GM18519 (cell line): ENCODE measurements around the gene TMEM185B.
A peak's percentile ranks its signal among the peaks of the same experiment; 100 is the strongest.

Experiments used
- ATAC-seq: cut with Tn5 transposase; IDR thresholded peaks from one replicate; pipeline ENCODE4 v1.9.1; 2021; ENCODE audit warnings: mild to moderate bottlenecking, moderate library complexity; ENCODE audit not compliant: unreplicated experiment, low FRiP score

TMEM185B gene

DNA sequence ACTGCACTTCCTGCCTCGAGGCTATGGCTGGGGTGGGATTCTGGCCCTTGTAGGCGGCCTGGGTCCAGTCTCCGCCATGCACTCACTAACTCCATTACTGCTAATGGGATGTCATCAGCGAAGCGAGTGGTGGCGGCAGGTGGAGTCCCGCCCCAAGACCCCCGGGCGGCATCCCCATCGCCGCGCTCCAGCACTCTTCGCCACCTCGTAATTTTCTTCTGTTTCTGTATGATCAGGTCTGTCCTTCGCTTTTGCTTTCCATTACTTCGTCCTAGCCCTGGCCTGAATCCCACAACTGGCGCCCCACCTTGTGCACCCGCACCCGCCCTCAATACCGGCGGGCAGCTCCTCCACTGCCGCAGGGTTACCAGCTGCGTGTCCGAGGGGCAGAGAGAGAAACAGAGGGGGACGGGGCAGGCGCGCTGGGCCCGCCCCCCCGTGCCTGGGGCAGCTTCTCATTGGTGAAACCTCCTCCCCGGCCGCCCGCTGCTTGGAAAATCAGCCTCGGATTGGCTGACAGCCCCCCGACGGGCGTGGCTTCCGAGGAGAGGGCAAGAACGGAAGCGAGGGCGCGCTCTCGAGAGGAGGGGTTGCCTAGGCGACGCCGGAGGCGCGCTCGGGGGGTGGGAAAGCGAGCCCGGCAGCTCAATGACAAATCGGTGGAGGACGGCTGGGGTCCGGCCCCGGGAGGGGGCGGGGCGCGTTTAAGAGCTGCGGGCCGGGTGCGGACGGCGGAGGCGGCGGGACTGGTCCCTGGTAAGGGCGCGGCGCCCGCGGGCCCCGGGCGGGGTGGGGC is 29.2 kb upstream of the TMEM185B start, which contains the start of gene RALB:
TSS of gene RALB (plus strand) at position 628 of the 796 bp plus-strand sequence. CDS start 25,813 bp downstream, outside the sequence.
- peak; percentile 85 for ATAC-seq

DNA sequence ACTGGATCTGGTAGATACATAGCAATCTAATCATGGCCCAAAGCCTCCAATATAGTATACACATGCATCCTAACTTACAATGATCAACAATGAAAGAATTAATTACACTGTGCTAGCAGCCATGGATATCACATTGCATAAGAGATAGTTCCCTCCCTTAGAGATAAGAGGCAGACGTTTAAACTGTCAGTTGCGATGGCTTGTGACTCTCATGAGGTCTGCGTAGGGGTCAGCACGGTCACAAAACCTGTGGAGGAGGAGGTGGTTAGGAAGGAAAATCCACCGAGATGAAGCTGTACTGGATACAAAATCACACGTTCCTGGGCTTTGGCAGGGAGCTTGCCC is 28.7 kb upstream of the TMEM185B start:
- ATAC-seq, result no peak

DNA sequence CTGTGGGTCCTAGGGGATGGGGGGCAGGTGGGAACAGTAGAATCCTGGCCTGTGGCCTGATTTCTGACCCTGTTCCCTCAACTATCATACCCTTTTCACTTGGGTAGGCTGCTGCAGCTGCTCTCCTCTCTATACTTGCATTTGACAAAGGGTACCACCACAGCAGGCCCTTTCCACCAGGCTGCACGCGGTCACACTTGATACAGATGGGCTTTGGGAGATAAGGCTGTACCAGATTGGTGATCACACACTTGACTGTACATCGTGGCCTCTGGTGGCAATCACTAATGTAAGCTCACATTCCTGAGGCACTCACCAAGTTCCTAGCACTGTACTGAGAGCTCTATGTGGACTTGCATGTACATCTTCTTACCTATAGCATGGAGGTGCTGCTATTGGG is 27.9 kb upstream of the TMEM185B start:
- no peak for ATAC-seq

DNA sequence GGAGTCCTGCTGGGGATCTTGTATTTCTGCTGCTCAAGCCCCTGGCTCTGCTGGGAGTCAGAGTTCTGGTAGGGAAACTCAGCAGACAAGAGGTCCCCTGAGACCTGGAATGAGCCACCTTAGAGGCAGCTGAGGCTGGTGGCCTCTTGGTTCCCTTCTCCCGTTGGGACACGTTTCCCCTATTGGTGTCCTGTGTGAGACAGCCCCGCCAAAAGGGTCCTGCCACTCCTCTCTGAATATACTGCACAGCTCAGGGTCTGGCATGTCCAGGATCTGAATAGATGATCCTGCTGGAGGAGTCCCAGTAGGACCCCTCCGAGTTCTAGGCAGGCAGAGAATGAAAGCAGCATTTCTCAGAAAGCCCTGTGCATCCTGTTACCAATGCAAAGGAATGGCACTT is 27.4 kb upstream of the TMEM185B start:
- no peak for ATAC-seq

DNA sequence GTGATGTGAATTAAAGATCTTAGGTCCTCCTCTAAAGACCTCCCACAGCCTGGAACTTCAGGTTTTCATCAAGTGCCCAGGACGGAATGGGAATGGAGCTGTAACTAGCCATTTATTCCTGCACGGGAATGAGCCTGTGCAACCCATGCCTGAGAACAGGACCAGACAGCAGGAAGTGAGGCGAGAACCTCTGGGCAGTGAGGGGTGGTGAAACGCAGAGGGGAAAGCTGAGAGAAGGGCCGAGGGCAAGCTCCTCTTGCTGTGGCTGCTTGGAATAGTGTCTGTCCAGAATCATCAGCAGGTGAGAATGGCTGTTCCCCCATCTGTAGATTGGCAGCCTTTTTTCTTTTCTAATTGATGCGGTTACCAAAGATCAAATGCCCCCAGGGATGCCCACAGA is 24.7 kb upstream of the TMEM185B start:
- ATAC-seq, result no peak

DNA sequence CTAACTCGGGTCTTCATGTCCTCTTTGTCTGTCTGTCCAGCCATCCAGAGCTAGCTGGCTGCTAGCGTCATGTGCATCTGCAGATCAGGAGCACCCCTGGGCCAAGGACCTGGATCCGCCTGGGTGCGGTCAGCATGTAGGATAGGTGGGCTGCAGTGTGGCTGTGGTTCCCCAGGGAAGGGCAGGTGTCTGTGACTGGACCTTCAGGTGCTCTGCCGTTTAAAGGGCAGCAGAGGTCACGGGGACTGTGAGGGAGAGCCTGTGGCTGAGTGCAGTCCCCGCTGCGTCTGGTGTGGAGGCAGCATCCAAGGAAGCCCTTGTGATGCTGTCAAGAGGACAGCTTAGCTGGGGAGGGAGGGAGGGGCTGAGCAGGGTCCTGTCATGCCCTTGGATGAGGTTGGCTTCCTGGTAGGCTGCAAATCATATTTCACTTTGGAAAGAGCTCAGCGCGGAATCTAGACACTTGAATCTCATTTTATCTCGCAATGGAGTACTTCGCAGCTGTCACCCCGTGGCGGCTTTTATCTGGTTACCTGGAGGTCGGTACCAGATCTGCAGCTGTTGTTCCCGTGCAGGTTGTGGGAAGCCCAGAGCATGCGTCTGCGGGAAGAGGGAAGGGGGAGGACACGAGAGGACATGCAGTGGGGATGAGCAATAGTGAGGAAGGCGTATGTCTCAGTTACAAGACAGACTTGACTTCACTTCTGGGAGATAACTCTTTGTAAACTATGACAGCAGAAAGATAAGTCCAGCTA is 23.5 kb upstream of the TMEM185B start:
- no peak for ATAC-seq

DNA sequence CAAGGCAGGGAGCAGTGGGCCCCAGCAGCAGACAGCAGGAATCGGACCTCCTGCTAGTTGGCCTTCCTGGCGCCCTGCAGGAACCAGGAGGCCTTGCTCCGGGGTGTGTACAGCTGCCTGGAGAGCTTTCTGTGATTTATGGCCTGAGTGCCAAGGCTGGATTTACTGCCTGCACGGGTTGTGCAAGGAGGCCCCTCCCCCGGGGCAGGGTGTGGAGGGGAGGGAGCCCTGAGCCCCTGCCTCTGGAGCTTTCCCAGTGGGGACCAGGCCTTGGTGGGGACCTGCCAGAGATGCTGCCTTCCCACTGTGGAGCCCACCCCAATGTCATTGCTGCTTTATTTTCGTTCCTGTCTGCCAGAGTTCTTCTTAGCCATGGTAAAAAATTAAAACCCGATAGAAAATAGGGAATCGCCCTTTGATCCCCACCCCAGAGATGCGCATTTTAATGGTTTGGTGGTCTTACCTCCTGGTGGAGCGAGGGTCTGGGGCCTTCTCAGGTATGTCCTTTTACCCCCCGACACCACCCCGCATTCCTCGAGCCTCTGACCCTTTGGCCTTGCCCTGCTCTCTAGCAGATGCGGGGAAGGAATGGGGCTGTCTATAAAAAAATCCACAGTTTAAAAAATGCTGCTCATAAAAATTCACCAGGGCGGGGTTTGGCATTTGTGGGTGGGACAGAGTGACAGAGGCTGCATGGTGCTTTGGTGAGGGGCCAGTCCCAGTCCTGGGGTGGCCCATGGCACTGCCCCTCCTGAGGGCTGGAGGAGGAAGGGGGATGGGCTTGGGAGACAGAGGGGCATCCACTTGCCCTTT is 22.5 kb upstream of the TMEM185B start:
- no peak for ATAC-seq

DNA sequence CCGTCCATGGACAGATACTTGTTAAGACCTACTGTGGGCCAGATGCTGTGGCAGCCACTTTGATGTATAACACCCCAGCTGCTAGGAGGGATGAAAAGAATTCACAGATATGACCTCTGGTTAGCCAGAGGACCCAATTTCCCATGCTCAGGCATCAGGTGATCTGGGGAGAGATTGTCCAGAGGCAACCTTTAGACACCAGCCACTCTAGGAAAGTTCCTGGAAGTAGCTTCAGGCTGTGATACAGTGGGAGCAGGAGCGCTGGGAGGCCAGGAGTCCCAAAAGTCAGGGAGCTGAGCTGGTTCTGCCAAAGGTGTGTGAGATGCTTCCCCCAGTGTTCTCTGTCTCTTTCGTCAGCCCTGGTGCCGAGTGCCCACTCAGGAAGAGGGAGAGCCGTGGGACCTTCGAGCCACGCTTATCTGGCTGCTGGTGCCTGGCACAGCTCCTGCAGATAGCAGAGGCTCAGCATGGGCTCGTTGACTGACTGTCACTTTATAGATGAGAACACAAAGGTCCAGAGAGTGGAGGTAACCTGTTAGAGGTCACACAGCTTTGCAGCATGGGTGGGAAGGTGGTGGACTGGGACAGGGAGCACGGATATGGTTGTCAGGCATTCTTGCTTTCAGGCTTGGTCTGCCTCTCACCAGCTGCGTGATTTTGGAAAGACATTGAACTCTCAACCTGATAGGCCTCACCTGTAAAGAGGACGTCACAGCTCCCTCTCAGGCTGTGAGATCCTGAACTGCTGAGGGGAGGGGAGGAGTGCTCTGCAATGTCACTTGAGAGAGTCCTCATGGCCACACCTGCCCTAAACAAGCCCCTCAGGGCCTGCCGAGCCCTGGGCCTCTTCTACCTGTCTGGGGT is 21.7 kb upstream of the TMEM185B start:
- ATAC-seq, result no peak

DNA sequence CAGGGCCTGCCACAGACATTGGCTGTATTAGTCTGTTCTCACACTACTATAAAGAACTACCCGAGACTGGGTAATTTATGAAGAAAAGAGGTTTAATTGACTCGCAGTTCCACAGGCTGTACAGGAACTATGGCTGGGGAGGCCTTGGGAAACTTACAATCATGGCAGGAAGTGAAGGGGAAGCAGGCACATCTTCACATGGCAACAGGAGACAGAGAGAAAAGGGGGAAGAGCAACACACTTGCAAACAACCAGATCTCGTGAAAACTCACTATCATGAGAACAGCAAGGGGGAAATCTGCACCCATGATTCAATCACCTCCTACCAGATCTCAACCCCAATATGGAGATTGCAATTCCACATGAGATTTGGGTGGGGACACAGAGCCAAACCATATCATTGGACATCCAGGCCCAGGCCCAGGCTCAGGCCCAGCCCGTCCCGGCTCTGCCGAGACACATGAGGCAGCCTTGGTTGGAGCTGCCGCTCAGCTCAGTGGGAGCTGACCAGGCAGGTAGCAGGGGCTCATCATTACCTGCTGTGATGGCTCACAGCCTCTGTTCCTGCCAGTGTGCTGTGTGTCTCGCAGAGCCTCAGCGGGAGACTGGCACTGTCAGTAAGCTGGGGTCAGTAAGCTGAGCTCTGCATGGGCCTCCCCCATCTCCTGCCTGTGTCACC is 20.8 kb upstream of the TMEM185B start:
- no peak for ATAC-seq

DNA sequence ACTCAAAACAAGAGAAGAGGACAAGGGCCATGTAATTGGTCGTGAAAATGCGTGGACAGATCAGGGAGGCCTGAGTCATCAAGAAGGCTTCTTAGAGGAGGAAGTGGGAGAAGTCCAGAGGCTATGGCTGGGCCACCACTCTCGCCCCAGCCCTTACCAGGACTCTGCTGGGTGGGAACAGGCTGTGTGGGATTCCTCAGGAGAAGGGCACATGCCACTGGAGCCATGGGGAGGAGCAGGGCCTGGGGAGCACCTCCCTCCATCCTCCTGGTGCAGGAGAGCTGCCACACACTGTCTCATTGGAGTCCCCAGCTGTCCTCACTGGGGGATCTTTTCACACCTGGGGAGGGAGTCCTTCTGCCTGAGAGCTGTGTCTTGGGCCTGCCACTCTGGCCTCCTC is 20.0 kb upstream of the TMEM185B start:
- ATAC-seq, result no peak

DNA sequence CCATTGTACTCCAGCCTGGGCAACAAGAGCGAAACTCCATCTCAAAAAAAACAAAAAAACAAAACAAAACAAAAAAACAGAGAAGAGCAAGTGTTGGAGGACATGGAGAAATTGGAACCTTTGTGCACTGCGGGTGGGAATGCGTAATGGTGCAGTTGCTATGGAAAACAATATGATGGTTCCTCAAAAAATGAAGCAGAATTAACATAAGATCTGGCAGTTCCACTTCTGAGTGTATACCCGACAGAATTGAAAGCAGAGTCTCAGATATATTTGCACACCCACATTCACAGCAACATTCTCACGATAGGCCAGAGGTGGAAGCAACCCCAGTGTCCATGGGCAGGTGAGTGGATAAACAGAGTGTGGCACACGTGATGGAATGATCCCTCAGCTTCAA is 18.5 kb upstream of the TMEM185B start:
- ATAC-seq, result no peak

DNA sequence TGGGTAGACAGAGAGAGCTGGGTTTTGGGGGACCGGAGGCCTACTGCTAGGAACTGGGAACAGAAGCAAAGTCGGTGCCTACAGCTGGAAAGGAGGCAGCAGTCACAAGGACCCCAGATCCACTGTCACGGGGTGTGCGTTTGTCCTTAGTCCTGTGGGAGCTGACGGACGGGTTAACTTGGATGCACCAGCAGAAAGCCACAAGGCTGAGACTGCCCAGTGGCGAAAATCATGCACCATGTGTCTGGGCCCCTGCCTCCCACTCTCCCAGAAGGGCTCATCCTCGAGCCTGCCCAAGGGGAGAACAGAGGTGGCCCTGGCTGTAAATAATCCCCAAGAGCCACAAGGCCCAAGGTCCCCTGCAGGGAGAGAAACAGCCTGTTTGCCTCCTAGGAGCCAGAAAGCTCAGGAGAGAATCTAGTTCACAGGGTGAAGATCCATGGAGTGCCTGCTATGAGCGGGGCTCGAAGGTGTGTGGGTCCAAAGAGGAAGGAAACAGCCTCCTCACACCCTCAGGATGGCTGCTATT is 17.8 kb upstream of the TMEM185B start:
- no peak for ATAC-seq

DNA sequence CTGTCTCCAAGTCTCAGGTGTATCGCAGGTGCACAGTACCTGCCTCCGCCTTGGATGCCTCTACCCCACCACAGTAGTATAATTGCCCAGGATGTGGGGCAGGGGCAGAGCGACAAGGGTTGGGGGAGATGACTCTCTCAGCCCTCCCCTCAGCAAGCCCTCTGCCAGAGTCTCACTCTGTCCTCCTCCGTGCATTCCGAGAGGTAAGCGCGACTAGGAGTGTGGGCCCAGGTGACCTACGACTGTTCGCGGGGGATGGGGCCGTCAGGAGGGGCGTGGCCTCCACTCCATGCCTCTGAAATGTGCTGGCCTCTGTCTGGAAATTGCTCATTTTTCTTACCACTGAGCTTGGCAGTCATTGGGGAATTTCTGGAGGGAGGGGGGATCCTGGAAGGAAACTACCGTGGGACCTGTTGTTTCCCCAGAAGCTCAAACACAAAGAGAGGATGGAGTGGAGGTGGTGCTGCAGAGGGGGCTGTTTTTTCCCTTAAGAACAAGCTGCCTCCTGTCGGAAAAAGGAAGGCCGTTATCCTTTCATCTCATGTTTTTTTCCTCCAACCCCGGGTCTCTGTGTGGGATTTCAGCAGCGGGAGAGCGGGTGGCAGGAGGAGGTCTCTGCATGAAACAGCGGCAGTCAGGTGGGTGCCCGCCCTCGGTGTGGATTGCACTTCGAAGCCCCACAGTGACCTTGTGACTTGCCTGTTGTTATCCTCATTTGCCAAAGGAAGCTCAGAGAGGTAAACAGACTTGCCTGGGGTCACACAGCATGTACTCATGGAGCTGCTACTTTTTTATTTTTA is 16.5 kb upstream of the TMEM185B start:
- ATAC-seq, result no peak

DNA sequence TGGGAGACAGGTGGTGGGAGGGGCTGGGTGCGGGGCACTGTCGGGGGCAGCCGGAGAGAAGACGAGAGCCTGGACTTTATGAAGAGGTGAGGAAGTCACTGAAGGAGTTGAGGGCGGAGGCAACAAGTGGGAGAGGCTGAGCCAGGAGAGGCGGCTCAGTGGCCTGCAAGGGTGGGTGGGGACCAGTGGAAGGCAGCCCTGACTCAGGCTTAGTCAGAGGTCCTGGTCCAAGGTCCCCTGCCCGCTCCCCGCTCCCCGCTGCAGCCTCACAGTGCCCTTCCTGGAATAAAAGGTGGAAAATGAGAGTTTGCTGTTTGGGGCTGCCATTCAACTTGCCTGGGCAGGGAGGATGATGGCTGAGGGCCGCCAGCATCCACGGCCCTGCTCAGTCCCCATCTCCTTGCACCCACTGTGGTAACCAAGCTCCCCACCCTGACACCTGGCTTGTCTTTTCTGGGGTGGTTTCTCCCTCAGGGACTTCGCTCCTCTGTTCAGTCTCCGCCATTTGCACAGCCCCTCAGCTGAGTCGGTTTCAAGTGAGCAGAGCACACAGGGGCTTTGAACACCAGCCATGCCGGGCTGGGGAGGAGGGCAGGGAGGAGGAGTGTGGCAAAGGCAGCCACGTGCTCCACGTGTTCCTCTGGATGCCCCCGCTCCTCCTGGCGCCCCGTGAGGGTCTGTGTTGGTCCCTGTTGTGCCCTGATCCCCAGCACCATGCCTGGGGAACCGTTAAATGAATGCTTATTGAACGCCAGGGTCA is 15.7 kb upstream of the TMEM185B start:
- no peak for ATAC-seq

DNA sequence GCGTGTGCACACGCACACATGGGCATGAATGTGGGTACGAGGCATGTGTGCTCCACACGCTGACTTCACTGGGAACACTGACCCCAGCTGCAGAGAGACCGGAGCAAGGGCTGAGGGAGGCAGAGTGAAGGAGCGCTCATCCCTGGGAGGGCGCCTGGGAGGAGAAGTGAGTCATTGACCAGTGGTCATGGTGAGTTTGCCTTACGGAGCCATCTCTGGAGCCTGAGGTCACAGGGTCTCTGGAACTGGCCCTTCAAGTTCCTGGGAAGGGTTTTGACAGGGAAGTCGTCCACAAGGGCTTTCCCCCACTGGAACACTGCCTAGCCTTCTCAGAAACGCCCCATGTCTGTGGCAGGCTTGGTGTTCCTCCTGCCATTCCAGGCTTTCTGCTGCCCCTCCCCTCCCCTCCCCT is 14.3 kb upstream of the TMEM185B start:
- no peak for ATAC-seq

DNA sequence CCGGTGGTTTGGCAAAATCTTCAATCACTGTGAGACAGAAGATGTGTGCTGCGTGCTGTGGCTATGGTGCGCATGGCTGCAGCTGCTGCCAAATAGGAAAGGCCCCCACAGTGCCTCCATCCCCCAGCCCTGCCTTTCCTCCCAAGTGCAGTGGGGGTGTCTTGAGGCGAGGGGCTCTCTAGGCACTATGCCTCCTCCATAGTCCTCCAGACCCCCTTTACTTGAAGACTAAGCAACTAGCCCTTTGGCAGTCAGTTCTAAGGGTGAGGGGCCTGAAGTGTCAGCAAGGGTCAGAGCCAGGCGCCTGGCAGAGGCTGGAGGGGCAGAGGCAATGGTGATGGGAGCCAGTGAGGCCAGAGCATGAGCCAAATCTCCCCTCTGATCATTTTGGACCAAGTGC is 13.6 kb upstream of the TMEM185B start:
- ATAC-seq, result no peak

DNA sequence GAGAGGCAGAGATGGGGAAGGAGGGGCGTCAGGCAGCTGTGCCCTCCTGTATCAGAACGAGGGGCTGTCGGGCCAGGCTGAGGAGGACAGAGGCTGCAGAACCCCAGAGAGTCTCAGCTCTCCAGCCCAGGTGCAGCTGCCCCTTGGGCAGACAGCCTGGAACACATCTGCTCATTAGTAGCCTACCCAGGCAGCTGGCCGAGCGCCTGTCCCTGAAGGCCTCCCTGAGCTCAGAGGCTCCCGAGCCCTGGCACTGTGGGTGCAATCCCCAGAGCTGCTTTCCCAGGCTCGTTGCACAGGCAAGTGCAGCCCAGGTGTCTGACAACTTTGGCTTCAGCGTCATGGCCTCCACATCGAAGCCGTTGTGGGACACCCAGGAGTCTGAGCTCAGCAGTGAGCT is 13.1 kb upstream of the TMEM185B start:
- no peak for ATAC-seq

DNA sequence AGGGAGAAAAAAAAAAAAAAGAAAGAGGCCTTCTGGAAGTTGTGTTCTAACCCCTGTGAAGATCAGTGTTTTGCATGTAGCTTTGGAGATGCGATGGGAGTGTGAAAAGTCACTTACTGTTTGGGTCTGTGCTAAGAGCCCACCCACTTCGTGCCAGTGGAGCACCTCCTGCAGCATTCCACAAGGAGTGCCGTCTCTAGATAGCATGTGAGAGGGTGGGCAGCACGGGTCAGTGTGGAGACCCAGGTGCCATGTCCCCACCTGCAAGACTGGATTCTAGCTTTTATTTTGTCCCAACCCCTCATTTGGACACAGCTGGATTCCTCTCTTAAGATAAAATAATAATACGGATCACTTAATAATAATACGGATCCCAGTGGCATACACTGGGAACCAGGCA is 12.5 kb upstream of the TMEM185B start:
- no peak for ATAC-seq
